GM23248 (cell line): ENCODE data around the gene PRKD1. TPM values are rescaled to one million over a fixed set of nuclear protein-coding genes. Genes with fewer than 3 reads are reported as not detected.

Experiments
- DNase-seq: peaks from one replicate; pipeline ENCODE4 v3.0.0-alpha.2; 2015
- H2AFZ ChIP-seq: fragments of 200-600 bp; sonication (generic); 2 replicates; pipeline ENCODE4 v1.6.1; 2016; ENCODE audit warnings: antibody characterized with exemption
- H3F3A ChIP-seq: fragments of 200-600 bp; sonication (generic); 2 replicates; pipeline ENCODE4 v1.6.1; 2016; ENCODE audit warnings: mild to moderate bottlenecking, antibody characterized with exemption, mixed run types; ENCODE audit not compliant: insufficient read depth
- H3K27ac ChIP-seq: fragments of 200-600 bp; sonication (generic); 2 replicates; pipeline ENCODE4 v1.5.1; 2016; ENCODE audit warnings: mild to moderate bottlenecking
- H3K27me3 ChIP-seq: fragments of 200-600 bp; sonication (generic); replicated peaks from 2 replicates; pipeline ENCODE4 v1.6.1; 2016; ENCODE audit warnings: mild to moderate bottlenecking; ENCODE audit not compliant: insufficient read depth
- H3K36me3 ChIP-seq: fragments of 200-600 bp; sonication (generic); 2 replicates; pipeline ENCODE4 v1.6.1; 2016; ENCODE audit warnings: low read depth, mild to moderate bottlenecking
- H3K4me1 ChIP-seq: fragments of 200-600 bp; sonication (generic); 2 replicates; pipeline ENCODE4 v1.6.1; 2016; ENCODE audit warnings: mild to moderate bottlenecking; ENCODE audit not compliant: insufficient read depth
- H3K4me2 ChIP-seq: fragments of 200-600 bp; sonication (generic); one replicate; pipeline ENCODE4 v1.6.1; 2016; ENCODE audit warnings: mild to moderate bottlenecking; ENCODE audit not compliant: unreplicated experiment
- H3K4me3 ChIP-seq: fragments of 200-600 bp; sonication (generic); 2 replicates; pipeline ENCODE4 v1.5.1; 2016; ENCODE audit warnings: mild to moderate bottlenecking
- H3K79me2 ChIP-seq: fragments of 200-600 bp; sonication (generic); 2 replicates; pipeline ENCODE4 v1.6.1; 2016; ENCODE audit warnings: mild to moderate bottlenecking; ENCODE audit not compliant: insufficient read depth
- H3K9ac ChIP-seq: fragments of 200-600 bp; sonication (generic); 2 replicates; pipeline ENCODE4 v1.6.1; 2016; ENCODE audit warnings: mild to moderate bottlenecking
- H3K9me2 ChIP-seq: fragments of 200-600 bp; sonication (generic); 2 replicates; pipeline ENCODE4 v1.6.1; 2016; ENCODE audit warnings: mixed run types, mild to moderate bottlenecking, moderate library complexity; ENCODE audit not compliant: insufficient read depth
- H3K9me3 ChIP-seq: fragments of 200-600 bp; sonication (generic); one replicate; pipeline ENCODE4 v1.6.1; 2017; ENCODE audit warnings: low read depth
- H4K20me1 ChIP-seq: fragments of 200-600 bp; sonication (generic); 2 replicates; pipeline ENCODE4 v1.6.0; 2016; ENCODE audit not compliant: insufficient read depth
- EZH2 ChIP-seq: fragments of 200-600 bp; sonication (generic); IDR thresholded peaks from 2 replicates; pipeline ENCODE4 v1.6.1; 2018; ENCODE audit warnings: antibody characterized with exemption, mild to moderate bottlenecking; ENCODE audit not compliant: insufficient read depth, poor library complexity, severe bottlenecking
- EZH2phosphoT487 ChIP-seq: fragments of 200-600 bp; sonication (generic); IDR thresholded peaks from 2 replicates; pipeline ENCODE4 v1.6.1; 2018; ENCODE audit warnings: antibody characterized with exemption, moderate library complexity, mild to moderate bottlenecking, low read depth; ENCODE audit not compliant: insufficient read depth
- WGBS, 2 experiments: methylation state at CpG; one replicate each; pipeline ENCODE4 v1.1.6; 2015 to 2017; ENCODE audit warnings: low lambda C conversion rate in 2 of 2, low coverage in 1 of 2; ENCODE audit errors: missing lambda C conversion rate in 2 of 2; 5-methylcytosine and 5-hydroxymethylcytosine counted together
- in situ Hi-C: fragments of 300-500 bp; cut with MboI; formaldehyde crosslinking; loops from 2 replicates; pipeline ENCODE4 v1.15.0; 2020
- polyA plus RNA-seq: library from polyadenylated mRNA; unstranded; fragments of >200 nt; fragmentation: Nextera tagmentation; extraction: Ambion mirVana; gene quantifications from 2 replicates; pipeline ENCODE4 v1.2.1, GENCODE V29; 2016
- total RNA-seq: library from RNA; depleted of rRNA; stranded (reverse); fragments of >200 nt; shearing (Covaris generic); gene quantifications from 2 replicates; pipeline ENCODE4 v1.2.3, GENCODE V29; 2014

Gene PRKD1
- total and polyA plus RNA-seq, 2 experiments from 2014 or later = 24.2 to 30.7 TPM

DNA sequence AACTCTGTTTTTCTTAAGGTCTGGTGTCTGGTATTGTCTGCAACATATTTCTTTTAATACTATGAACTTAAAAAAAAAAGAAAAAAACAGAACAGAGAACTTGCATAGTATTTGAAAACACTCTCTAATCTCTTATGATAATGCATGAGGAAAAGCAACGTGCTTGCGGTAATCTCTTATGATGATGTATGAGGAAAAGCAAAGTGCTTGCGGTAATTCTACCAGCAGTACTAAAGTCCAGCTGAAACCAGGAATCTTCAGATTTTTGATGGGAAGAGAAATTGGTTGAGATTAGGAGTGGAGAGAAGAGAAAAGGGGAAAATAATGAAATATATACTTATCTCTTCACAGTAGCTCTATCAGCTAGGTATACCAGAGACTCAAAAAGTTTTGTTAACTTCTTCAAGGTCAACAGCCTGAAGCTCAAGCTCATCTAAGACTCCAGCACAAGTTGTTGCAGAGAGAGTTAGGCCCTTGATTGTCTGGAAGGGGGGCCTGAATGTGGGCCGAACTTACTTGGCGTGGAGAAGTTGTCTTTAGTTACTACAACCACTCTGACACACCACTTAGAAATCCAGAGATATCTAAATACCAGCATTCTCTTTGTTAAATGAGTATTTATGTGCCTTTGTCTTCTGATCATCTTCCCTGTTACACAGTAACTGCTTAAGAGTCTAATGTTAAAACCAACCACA lies 240.4 kb downstream of the PRKD1 start:
- no peaks in the 10 kb centered on the region for H3K4me1 ChIP-seq
- no peak overlapping the region for H3K9ac ChIP-seq
- peaks cover 31% of the 10 kb centered on the region for H3K79me2 ChIP-seq
- TF ChIP-seq EZH2 (no peak), EZH2phosphoT487 (no peak)
- no peaks in the 10 kb centered on the region for H3K9me2 ChIP-seq
- H3K4me2 ChIP-seq = no peak overlapping the region
- no peak overlapping the region for H2AFZ ChIP-seq
- no peak overlapping the region for H3K27ac ChIP-seq
- H3K36me3 ChIP-seq = no peaks in the 10 kb centered on the region
- no peaks in the 10 kb centered on the region for H3K27me3 ChIP-seq
- no peaks in the 10 kb centered on the region for H3F3A ChIP-seq
- H4K20me1 ChIP-seq = peaks cover 12% of the 10 kb centered on the region; the same call in 1 of the 2 replicates
- no peaks in the 10 kb centered on the region for H3K9me3 ChIP-seq
- 99 to 100% methylated on average over 5 of the region's 5 CpGs for WGBS, 2 experiments
- no peak overlapping the region for H3K4me3 ChIP-seq
- DNase-seq = no peak
- in situ Hi-C loops = no loop called here

DNA sequence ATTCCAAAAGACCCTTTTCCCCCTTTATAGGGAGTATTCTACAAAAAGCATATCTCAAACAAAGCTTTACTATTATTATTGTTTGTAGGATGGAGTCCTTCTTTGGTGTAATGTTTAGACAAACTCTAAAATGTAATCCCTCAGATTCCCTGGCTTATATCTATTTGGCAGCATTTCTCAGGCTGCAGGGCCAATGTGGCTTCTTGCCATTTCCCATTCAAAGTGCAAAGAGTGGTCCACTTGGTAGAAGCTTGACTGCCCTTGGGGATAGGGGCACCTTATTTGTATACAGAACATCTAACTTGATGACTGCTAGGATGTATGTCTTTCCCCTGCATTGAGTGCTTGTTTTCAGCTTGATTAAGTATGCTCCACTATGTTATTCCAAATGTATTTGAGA lies 242.7 kb downstream of the PRKD1 start:
- Histone ChIP-seq H3K9me3 (no peaks in the 10 kb centered on the region), H2AFZ (no peak overlapping the region), H3K27me3 (no peaks in the 10 kb centered on the region), H3K4me3 (no peak overlapping the region), H4K20me1 (peaks cover 7% of the 10 kb centered on the region; the same call in 1 of the 2 replicates), H3K4me2 (no peak overlapping the region), H3K79me2 (peaks cover 35% of the 10 kb centered on the region), H3F3A (no peaks in the 10 kb centered on the region), H3K27ac (no peak overlapping the region), H3K4me1 (peaks cover 5% of the 10 kb centered on the region; the same call in 1 of the 2 replicates), H3K36me3 (no peaks in the 10 kb centered on the region), H3K9me2 (no peaks in the 10 kb centered on the region), H3K9ac (no peak overlapping the region)
- in situ Hi-C loops = no loop called here
- TF ChIP-seq EZH2phosphoT487 (no peak), EZH2 (no peak)
- DNase-seq = no peak

DNA sequence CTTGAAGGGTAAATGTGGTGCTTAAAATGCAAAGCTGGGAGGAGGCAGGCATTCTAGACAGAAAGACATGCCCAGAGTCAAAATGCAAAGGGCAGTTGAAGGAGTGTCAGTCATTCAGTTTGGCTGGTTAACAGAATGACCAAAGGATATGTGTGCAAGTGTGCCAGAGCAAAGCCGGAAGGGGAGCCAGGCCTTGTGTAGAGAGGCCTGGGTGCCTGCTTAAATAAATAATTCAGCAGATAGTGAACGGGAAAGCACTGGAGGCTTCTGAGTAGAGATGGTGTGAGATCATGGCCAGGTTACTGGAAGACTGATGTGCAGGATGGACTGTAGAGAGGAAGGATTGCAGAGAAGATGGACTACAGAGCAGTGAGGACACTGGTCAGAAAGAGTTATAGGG lies 244.9 kb downstream of the PRKD1 start:
- Histone ChIP-seq H3K27ac (no peak overlapping the region), H3K4me3 (no peak overlapping the region), H4K20me1 (peaks cover 2% of the 10 kb centered on the region; the same call in 1 of the 2 replicates), H3K9me3 (no peaks in the 10 kb centered on the region), H2AFZ (no peak overlapping the region), H3K79me2 (peaks cover 30% of the 10 kb centered on the region), H3K9me2 (no peaks in the 10 kb centered on the region), H3K4me1 (peaks cover 5% of the 10 kb centered on the region; the same call in 1 of the 2 replicates), H3K9ac (no peak overlapping the region), H3K4me2 (no peak overlapping the region), H3K36me3 (no peaks in the 10 kb centered on the region), H3K27me3 (no peaks in the 10 kb centered on the region), H3F3A (no peaks in the 10 kb centered on the region)
- in situ Hi-C loops = no loop called here
- WGBS, 2 experiments = 97 to 98% methylated on average over 2 of the region's 2 CpGs
- no peak for TF ChIP-seq EZH2
- TF ChIP-seq EZH2phosphoT487 = no peak
- no peak for DNase-seq

DNA sequence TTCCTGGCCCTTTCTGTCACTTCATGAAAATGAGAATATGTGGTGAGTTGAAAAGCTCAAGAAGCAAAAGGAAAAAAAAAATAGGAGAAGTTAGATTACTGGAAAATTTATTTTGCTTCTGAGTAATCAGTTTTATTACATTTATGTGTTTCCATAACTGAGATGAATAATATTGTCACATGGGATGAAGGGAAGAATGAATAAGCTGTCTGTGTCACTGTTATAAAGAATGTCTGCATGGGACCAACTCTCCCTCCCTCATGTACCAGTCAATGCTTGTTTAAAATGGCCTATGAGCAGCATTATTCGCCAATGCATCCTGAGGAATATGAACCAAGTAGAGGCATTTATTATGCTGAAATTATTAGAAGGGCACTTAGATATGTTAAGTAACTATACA lies 246.3 kb downstream of the PRKD1 start:
- Histone ChIP-seq H3K9me2 (no peaks in the 10 kb centered on the region), H3K4me3 (no peak overlapping the region), H3K79me2 (peaks cover 16% of the 10 kb centered on the region; the same call in 1 of the 2 replicates), H3K4me1 (peaks cover 5% of the 10 kb centered on the region; the same call in 1 of the 2 replicates), H3K9ac (no peak overlapping the region), H2AFZ (no peak overlapping the region), H3F3A (no peaks in the 10 kb centered on the region), H3K4me2 (no peak overlapping the region), H3K9me3 (no peaks in the 10 kb centered on the region), H3K27ac (no peak overlapping the region), H3K27me3 (no peaks in the 10 kb centered on the region), H3K36me3 (no peaks in the 10 kb centered on the region), H4K20me1 (no peaks in the 10 kb centered on the region)
- TF ChIP-seq EZH2phosphoT487 (no peak), EZH2 (no peak)
- in situ Hi-C loops = no loop called here
- peak; percentile 30 for DNase-seq
- WGBS, 2 experiments = 53 to 81% methylated on average over 1 of the region's 1 CpG
